NCI-H2029 (cell line): Measurements from ENCODE around the gene KLHL36.

Source experiments
- DNase-seq: peaks from one replicate; lab custom pipeline; 2025; lab: John Stamatoyannopoulos, UW

Gene KLHL36

GRCh38 chr16:84699147-84699711 lies 50.9 kb downstream of the KLHL36 start:
- no peak for DNase-seq

GRCh38 chr16:84699712-84700445 lies 51.6 kb downstream of the KLHL36 start, which contains the start of gene USP10:
Gene USP10 (plus strand): TSS chr16:84700000. CDS start chr16:84700091, 91 bp downstream.
- DNase-seq = peak; percentile 36

DNA sequence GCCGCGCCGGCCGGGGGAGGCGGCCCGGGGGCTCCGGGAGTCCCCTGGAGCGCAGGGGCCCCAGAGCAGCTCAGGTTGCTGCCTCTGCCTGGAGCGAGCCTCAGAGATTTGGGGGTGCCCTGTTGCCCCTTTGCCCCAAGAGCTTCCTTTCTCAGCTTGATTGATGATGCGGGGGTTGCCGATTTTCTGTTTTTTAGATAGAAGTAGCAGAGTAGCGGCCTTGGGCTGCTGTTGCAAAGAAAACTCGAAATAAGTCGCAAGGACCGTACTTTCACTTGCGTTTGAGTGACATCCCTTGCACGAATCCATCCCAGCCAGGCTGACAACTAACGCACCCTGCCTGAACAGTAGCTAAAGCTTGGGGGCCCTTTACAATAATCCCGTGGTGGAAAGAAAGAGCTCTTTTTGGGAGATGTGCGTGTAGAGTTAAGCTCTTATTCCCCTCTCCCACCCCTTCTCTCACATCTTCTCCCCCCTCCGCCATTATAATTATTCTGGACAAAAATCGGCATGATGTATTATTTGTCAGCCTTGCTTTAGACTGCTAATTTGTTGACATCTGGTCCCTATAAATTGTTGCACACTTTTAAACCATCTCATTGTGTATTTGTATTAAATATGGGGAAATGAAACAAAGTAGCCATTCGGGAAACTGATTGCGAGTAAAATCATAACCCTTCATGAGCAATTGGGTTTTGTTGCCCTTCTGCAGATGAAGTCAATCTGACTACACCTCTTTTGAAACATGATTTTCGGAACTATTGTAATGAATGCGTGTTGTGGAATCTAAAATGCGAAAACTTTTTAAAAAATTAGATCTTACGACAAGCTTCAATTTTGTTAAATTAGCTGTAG lies 52.4 kb downstream of the KLHL36 start:
- no peak for DNase-seq

DNA sequence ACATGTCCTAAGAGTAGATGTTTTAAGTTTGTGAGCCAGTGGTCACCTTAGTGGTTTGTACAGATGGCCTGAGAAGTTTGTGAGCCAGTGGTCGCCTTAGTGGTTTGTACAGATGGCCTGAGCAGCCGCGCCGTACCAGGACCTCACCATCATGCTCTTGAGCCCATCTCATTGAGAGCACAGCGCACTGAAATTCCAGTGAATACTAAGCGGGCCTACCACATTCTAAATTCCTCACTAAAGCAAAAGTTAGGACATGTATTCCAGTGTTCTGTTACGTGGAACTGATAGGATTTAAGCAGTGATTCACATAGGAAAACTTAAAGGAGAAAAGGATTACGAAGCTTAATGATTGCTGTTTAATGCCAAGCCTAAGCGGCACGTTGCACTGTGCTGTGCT lies 55.4 kb downstream of the KLHL36 start:
- DNase-seq = no peak

GRCh38 chr16:84704253-84704652 lies 55.9 kb downstream of the KLHL36 start:
- DNase-seq = no peak

DNA sequence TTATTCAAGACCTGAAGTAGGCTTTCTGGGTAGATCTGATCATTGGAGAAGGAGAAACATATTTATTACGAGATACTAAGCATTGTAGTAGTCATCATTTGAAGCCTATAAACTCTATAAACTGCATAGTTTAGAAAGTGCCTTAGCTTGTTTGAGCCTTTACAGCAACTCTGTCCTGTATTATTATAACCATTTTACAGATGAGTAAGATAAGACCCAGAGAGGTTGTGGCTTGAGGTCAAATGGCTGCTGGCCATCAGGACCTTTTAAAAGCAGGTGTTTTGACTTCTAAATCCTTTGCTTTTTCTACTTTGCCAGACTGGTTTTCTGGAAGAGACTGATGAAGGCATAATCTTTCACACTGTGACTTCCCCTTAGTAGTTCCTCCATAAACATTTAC lies 58.5 kb downstream of the KLHL36 start:
- DNase-seq = no peak

GRCh38 chr16:84709609-84710008 lies 61.3 kb downstream of the KLHL36 start:
- no peak for DNase-seq

DNA sequence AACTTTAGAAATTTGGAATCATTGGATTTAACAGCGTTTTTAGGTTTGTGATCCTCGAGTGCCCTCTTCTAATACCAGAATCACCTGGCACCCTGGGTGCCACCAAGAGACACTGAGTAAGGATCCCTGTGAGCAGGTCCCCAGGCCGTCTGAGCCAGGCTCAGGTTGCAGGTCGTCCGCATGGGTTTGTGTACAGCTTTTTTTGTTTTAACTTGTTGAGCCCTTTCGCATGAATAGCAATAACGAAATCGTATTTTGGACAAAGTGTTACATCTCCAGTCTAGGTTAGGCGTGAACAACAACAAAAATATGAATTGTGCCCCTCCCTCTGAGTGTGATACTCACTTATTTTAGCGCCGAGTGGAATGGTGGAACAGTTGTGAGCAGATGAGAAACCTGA lies 62.4 kb downstream of the KLHL36 start:
- DNase-seq = no peak
